HG03571 (cell line): ENCODE results near the gene CAMSAP3.

Experiments
- ATAC-seq: cut with Tn5 transposase; IDR thresholded peaks from one replicate; pipeline ENCODE4 v1.9.1; 2021; ENCODE audit not compliant: unreplicated experiment

CAMSAP3 gene

DNA sequence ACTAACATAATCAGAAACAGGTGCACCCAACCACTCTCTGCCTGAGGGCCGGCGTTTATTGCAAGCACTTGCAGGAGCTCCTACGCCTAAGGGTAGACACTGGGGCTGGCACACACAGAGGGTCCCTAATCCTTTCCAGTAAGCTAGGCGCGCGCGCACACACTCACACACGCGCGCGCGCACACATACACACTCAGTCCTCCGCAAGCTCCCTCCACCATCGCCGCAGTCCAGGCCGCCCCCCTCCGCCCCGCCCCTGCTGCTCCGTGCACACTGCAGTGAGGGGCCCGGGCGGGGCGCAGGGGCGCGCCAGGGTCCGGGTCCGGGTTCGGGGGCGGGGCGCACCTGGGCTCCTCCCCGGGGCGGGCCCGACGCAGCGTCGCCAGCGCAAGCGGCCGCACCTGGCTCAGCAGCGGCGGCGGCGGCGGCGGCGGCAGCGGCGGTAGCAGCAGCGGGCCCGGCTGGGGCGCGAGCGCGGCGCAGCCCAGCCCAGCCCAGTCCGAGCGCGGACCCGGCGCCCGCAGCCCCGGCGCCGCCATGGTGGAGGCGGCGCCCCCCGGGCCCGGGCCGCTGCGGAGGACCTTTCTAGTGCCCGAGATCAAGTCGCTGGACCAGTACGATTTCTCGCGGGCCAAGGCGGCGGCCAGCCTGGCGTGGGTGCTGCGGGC is at the start of gene CAMSAP3:
Gene CAMSAP3 (plus strand): TSS at position 398 of the 668 bp plus-strand sequence. CDS start 140 bp downstream, at position 538.
- no peak for ATAC-seq

DNA sequence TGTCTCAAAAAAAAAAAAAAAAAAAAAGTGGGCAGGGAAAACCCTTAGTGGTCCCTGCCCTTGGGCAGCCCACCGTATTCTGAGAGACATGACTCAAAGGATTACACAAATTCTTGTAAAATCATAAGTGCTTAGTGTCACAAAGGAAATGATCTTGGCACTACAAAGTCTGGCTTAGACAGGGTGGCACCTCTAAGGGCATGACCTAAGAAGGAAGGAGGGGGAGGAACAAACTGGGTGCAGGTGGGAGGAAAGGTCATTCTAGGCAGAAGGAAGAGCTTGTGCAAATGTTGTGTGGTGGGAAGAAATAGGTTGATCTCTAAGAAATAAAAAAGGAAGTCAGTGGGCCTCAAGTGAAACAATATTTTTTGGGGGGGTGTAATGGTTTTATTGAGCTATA is 49.8 kb upstream of the CAMSAP3 start:
- ATAC-seq, result no peak

GRCh38 chr19:7547159-7547558 is 48.5 kb upstream of the CAMSAP3 start:
- ATAC-seq, result no peak

GRCh38 chr19:7549429-7550148 is 46.1 kb upstream of the CAMSAP3 start:
- no peak for ATAC-seq

- no peak for ATAC-seq
These were observed 45.4 kb upstream of the CAMSAP3 start for GRCh38 chr19:7550169-7550770.

DNA sequence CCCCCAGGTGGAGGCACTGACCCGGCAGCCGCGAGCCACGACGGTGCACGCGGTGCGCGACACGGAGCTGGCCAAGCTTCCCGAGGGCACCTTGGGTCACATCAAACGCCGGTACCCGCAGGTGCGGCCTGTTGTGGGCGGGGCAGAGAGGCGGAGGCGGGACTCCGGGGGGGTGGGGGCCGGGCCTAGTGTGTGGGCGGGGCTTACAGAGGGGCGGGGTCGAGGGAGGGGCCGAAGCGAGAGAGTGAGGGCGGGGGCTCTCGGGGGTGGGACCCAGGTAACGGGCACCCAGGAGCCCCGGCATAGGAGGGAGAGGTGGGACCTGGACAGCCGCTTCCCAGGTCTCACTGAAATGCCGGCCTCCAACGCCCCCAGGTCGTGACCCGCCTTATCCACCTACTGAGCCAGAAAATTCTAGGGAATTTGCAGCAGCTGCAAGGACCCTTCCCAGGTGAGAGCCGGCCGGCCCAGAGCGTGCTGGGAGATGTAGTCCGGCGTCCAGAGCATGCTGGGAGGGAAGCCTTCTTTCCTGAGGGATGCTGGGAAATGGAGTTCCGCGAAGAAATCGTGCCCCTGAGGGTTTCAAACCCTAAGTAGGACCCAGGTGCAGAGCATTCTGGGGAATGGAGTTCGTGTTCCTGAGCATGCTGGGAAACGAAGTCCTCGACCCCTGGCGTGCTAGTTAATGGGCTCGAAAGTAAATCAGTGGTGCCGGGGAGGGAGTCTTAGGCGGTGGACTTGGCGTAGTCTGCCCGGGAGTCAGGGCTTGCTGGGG is 44.5 kb upstream of the CAMSAP3 start:
- ATAC-seq, result no peak

DNA sequence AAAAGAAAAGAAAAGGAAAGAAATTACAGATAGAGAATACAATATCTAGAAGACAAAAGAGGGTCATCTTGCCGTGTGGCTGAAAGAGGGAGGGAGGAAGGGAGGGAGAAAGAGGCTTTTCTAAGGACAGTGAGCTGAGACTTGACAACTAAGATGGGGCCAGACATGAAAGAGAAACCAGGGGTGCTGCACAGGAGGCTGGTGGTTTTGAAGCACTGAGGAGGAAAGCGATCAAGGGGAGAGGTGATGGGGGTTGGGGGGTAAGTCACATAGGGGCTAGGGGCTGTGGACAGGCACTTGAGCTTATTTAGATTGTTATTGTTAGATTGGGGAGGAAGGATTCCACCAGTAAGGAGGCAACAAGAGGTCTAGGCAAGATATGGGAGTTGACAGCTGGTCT is 42.9 kb upstream of the CAMSAP3 start:
- no peak for ATAC-seq

DNA sequence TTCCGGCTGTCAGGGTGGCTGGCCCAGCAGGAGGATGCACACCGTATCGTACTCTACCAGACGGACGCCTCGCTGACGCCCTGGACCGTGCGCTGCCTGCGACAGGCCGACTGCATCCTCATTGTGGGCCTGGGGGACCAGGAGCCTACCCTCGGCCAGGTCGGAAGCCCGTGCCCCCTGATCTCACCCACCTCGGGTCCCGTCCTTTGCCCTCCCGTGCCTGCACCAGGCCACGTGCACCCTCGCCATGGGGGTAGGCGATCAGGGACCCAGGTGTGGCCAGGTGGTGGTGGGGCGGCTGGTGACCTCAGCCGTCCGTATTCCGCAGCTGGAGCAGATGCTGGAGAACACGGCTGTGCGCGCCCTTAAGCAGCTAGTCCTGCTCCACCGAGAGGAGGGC is 41.1 kb upstream of the CAMSAP3 start:
- no peak for ATAC-seq

- ATAC-seq, result no peak
These were observed 40.4 kb upstream of the CAMSAP3 start for GRCh38 chr19:7554990-7555864.

DNA sequence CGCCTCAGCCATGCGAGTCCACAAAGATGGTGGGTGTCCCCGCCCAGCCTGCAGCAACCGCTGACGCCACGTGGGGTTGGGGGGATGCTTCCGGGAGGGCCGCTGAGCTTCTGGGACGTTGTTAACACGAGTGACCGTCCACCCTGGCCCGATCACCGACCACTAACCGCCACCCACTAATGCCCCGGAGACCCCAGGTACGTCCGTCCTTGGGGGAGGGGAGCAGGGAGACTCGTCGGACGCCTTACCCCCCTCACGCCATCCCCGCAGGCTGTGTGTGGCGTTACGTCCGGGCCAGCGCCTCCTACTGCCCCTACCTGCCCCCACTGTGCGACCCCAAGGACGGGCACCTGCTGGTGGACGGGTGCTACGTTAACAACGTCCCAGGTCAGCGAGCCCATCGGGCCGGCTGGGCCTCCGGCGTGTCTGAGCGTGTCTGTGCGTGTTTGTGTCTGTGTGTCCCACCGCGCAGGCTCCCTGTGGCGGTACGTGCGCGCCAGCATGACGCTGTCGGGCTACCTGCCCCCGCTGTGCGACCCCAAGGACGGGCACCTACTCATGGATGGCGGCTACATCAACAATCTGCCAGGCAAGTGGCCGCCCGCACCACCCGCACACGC is 38.9 kb upstream of the CAMSAP3 start:
- no peak for ATAC-seq

- no peak for ATAC-seq
These were observed 37.0 kb upstream of the CAMSAP3 start for GRCh38 chr19:7558667-7559066.

DNA sequence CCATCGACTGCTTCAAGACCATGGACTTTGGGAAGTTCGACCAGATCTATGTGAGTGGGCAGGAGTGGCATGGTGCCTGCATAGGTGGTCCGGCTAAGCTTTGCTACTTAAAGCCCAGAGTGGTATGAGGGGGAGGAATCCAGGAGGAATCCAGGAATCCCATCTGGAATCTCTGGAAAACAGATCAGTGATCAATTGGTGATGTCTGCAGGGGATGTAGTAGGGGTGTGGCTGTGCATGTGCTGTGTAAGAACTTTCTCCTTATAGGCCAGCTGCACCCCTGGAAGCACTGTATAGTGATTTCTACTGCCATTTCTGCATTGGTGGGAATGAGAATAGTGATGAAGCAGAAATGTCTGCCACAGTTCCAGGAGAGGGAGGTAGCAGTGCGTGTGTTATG is 36.6 kb upstream of the CAMSAP3 start:
- no peak for ATAC-seq

GRCh38 chr19:7560255-7560654 is 35.4 kb upstream of the CAMSAP3 start:
- no peak for ATAC-seq

GRCh38 chr19:7561325-7561724 is 34.3 kb upstream of the CAMSAP3 start:
- no peak for ATAC-seq

DNA sequence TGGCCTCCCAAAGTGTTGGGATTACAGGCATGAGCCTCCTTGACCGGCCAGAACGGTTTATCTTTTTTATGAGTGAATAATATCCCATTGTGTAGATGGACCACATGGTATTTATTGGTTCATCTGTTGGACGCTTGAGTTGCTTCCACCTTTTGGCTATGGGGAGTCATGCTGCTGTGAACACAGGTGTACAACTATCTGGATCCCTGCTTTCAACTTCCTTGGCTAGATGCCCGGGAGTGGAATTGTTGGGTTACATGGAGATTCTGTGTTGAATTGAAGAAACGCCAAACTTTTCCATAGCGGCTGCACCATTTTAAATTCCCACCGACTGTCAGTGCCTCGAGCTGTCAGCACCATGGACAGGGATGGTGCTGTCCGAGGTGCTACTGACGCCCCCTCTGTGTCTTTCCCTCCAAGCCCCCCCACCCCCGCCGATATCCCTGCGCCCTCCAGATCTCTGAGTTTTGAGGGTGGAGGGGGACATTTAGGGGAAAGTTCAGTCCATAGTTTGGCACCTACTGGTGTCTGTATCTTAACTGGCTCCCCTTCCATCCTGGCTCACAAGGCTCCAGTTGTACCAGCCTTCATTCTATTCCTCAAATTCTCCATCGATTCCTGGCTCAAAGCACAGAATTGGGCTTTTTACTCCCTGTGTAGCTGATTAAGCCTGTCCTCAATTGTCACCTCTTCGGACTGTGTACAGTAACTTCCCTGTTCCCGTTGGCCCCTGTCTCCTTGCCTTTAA is 32.8 kb upstream of the CAMSAP3 start:
- no peak for ATAC-seq

- no peak for ATAC-seq
These were observed 30.8 kb upstream of the CAMSAP3 start for GRCh38 chr19:7564866-7565265.

DNA sequence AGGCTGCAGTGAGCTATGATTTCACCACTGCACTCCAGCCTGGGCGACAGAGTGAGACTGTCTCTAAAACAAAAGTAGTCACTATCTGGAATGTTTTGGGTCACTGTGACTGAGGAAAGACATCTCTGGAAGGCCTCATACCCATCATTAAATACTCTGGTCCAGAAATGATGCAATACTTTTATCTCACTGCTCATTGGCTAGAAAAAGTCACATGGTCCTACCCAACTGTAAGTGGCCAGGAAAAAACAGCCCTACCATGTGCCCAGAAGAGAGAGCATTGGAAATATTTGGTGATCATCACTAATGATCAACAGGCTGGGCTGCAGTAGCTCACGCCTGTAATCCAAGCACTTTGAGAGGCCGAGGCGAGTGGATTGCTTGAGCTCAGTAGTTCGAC is 30.3 kb upstream of the CAMSAP3 start:
- ATAC-seq, result no peak

- no peak for ATAC-seq
These were observed 24.9 kb upstream of the CAMSAP3 start for GRCh38 chr19:7570761-7571160.

DNA sequence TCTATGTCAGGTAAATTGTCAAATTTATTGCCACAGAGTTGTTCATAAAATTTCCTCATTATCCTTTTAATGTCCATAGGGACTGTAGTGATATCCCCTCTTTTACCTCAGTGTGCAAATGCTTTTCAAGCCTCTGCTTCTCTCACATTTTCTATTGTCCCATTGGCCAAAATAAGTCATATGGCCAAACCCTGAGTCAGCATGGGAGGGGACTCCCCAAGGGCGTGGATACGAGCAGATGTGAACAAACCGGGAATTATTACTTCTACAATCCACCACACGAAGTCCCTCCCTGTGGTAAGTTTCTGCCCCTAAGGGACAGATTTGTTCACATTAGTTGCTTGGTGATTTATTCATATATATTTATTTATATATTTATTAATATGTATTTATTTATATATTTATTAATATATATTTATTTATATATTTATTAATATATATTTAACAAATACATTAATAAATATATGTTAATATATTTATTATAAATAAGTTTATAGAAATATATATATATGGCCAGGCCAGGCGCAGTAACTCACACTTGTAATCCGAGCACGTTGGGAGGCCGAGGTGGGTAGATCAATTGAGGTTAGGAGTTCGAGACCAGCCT is 20.1 kb upstream of the CAMSAP3 start:
- no peak for ATAC-seq
